Ectodermal cell (in vitro differentiated cells): ENCODE data around the gene FGD2. TPM values are rescaled to one million over a fixed set of nuclear protein-coding genes. Genes with fewer than 3 reads are reported as not detected.

Source experiments
- H3K27ac ChIP-seq: 2 replicates; pipeline ENCODE4 v1.7.0; 2013; ENCODE audit warnings: mild to moderate bottlenecking, low read depth, low read length; ENCODE audit not compliant: insufficient read depth, poor library complexity, severe bottlenecking
- H3K27me3 ChIP-seq: 2 replicates; pipeline ENCODE4 v1.7.0; 2013; ENCODE audit warnings: mild to moderate bottlenecking, low read length; ENCODE audit not compliant: insufficient read depth, control insufficient read depth, poor library complexity, severe bottlenecking
- H3K36me3 ChIP-seq: one replicate; pipeline ENCODE4 v1.7.0; 2013; ENCODE audit warnings: low read length; ENCODE audit not compliant: control insufficient read depth, insufficient read depth
- H3K4me1 ChIP-seq: one replicate; pipeline ENCODE4 v1.7.0; 2013; ENCODE audit warnings: low read length; ENCODE audit not compliant: control insufficient read depth, insufficient read depth
- H3K4me3 ChIP-seq: 2 replicates; pipeline ENCODE4 v1.7.0; 2013; ENCODE audit warnings: low read depth, low read length, control low read depth; ENCODE audit not compliant: insufficient read depth
- H3K9me3 ChIP-seq: 2 replicates; pipeline ENCODE4 v1.7.0; 2013; ENCODE audit warnings: mild to moderate bottlenecking, low read length, moderate library complexity; ENCODE audit not compliant: control insufficient read depth
- WGBS, 2 experiments: methylation state at CpG; one replicate each; pipeline ENCODE4 v1.1.7; 2013; ENCODE audit warnings: missing lambda C conversion rate in 2 of 2; 5-methylcytosine and 5-hydroxymethylcytosine counted together
- polyA plus RNA-seq, 4 experiments: library from polyadenylated mRNA; stranded (reverse); fragments of 50-300 nt; gene quantifications; one replicate each; pipeline ENCODE4 v1.2.3, GENCODE V29; 2013

The FGD2 gene, protein sequence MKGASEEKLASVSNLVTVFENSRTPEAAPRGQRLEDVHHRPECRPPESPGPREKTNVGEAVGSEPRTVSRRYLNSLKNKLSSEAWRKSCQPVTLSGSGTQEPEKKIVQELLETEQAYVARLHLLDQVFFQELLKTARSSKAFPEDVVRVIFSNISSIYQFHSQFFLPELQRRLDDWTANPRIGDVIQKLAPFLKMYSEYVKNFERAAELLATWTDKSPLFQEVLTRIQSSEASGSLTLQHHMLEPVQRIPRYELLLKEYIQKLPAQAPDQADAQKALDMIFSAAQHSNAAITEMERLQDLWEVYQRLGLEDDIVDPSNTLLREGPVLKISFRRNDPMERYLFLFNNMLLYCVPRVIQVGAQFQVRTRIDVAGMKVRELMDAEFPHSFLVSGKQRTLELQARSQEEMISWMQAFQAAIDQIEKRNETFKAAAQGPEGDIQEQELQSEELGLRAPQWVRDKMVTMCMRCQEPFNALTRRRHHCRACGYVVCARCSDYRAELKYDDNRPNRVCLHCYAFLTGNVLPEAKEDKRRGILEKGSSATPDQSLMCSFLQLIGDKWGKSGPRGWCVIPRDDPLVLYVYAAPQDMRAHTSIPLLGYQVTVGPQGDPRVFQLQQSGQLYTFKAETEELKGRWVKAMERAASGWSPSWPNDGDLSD
- polyA plus RNA-seq (2013, experiment 1 of 4) = 0.15 TPM
- not detected for polyA plus RNA-seq (2013, experiment 2 of 4)
- polyA plus RNA-seq (2013, experiment 3 of 4) = not detected
- polyA plus RNA-seq (2013, experiment 4 of 4) = not detected

DNA sequence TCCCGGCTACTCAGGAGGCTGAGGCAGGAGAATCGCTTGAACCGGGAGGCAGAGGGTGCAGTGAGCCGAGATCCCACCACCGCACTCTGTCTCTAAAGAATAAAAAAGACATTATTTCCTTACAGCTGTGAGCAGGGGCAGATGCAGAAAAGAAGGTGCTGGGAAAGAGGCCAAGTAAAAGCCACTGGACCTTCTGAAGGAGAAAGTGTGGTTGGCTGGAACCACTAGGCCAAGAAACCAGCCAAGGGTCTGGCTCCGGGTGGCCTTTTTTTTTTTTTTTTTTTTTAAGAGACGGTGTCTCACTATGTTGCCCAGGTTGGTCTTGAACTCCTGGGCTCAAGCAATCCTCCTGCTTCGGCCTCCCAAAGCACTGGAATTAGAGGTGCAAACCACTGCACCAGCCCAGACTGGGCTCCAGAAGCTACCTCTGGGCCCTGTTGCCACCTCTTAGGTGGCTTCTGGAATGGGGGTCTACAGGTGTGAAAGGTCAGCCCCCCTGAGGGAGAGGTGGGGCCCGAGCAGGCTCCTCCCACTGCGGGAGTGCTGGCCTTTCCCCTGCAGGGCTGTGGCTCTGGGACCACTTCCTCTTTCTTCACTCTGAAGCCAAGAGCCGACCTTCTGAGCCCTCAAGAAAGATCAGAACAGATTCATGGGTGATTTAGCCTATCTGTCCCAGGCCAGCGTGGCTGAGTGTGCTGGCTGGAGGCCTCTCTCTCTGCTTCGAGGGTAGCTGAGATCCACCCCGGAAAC is at the start of gene FGD2:
Gene FGD2 (plus strand): TSS at position 595 of the 750 bp plus-strand sequence. CDS start 163 bp downstream, outside the sequence.
- Histone ChIP-seq H3K27me3 (no peaks in the 10 kb centered on the region), H3K27ac (no peak within 1 kb of the TSS), H3K36me3 (no peaks in the 10 kb centered on the region), H3K9me3 (no peaks in the 10 kb centered on the region), H3K4me1 (no peaks in the 10 kb centered on the region), H3K4me3 (no peak within 1 kb of the TSS)
- WGBS, 2 experiments = 90 to 93% methylated on average over 14 of the region's 14 CpGs

DNA sequence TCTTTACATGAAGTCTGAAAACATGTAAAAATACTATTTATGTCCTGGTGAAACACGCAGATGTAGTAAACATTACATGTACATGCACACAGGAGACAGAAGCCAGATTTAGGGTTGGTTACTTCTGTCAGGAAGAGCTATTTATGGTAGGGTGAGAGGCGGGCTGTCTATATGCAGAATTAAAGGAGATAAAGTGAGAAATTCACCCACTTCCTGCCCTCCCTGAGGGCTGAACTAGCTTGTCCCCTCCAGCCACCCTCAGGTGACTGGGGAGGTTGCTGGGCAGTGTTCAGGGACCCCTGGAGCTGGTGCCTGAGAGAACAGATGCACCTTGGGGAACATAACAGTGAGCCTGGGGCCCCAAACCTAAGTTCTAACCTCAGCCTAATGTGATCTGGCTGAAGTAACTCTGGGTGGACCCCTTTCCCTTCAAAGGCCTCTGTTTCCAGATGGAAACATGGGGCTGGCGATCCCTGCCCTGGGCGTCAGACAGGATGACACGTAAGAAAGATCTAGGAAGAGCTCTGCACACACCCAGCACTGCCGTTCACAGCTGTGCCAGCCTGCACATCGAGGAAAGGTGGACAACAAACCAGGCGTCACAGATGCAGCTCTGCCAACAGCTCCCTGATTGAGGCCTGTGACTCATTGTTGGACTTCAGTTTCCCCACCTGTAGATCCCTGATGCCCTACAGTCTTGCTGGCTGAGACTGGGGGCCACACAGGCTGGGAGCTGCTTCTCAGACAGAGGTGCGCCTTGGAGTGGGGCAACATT is 49.6 kb upstream of the FGD2 start:
- 88 to 90% methylated on average over 9 of the region's 9 CpGs for WGBS, 2 experiments
- Histone ChIP-seq H3K27ac (no peak overlapping the region), H3K4me3 (no peak overlapping the region), H3K4me1 (no peaks in the 10 kb centered on the region), H3K36me3 (no peaks in the 10 kb centered on the region), H3K9me3 (no peaks in the 10 kb centered on the region), H3K27me3 (no peaks in the 10 kb centered on the region)

DNA sequence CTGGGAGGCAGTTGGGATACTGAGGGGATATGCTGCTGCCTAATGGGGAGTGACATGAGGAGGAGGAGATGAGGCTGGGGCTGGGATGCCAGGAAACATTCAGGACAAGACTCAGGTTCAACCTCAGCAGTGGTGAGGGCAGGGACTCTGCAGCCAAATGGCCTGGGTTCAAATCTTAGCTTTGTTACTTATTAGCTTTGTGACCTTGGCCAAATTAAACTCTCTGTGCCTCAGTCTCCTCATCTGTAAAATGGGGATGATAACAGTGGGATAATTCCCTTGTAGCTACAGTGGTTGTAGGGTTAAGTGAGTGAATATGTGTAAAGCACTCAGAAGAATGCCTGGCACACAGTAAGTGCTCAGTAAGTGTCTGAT is 49.0 kb upstream of the FGD2 start:
- no peaks in the 10 kb centered on the region for H3K27me3 ChIP-seq
- H3K4me3 ChIP-seq = no peak overlapping the region
- H3K36me3 ChIP-seq = no peaks in the 10 kb centered on the region
- H3K4me1 ChIP-seq = no peaks in the 10 kb centered on the region
- no peak overlapping the region for H3K27ac ChIP-seq
- H3K9me3 ChIP-seq = no peaks in the 10 kb centered on the region

DNA sequence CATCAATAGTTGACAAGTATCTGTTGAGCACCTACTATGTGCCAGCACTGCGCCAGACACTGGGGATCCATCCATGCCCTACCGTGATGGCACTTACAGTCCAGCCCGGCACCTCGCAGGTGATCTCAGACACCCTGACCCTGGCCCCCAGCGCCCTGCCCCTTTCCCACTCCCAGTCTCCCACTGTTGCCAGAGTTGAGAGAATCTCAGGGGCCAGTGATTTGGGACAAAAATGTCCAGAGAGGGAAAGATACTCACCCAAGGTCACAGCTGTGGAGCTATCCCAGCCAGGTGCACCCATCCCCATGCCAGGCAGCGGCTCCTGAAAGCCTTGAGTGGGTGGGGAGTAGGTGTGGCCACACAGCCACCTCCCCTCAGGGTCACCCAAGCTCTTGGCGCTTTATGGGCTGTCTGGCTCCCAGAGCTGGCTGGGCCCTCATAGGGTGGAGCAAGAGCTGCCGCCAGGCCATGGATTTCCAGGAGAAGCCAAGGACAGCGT is 47.6 kb upstream of the FGD2 start:
- H3K27ac ChIP-seq = no peak overlapping the region
- no peaks in the 10 kb centered on the region for H3K36me3 ChIP-seq
- H3K4me3 ChIP-seq = no peak overlapping the region
- H3K4me1 ChIP-seq = no peaks in the 10 kb centered on the region
- no peaks in the 10 kb centered on the region for H3K9me3 ChIP-seq
- no peaks in the 10 kb centered on the region for H3K27me3 ChIP-seq
- WGBS, 2 experiments = 94% methylated on average over 9 of the region's 9 CpGs

DNA sequence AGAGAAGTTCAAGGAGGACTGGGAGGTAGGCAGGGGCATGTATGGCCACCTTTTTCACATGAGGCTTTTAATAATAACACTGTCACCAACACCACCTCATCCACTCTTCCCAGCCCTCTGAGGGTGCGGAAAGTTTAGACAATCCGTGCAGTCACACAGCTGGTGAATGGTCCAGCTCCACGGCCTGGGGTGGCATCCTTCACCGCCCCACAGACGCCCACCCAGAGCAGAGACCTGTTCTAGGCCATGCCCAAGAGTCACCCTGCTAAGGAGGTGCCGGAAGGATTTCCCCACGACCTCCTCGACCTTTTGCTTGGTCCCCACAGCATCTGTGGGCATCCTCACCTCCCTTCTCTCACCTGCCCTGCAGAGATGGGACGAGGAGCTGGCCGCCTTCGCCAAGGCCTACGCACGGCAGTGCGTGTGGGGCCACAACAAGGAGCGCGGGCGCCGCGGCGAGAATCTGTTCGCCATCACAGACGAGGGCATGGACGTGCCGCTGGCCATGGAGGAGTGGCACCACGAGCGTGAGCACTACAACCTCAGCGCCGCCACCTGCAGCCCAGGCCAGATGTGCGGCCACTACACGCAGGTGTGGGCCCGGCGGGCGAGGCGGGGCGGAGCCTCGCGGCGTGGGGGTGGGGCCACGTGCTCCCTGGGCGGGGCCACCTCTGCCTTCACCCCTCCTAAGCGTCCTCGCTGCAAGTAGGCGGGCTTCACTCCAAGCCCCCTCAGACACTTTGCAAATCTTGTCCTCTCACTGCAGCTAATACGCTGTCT is 46.5 kb upstream of the FGD2 start:
- Histone ChIP-seq H3K4me3 (no peak overlapping the region), H3K9me3 (no peaks in the 10 kb centered on the region), H3K36me3 (no peaks in the 10 kb centered on the region), H3K27ac (no peak overlapping the region), H3K4me1 (peaks cover 8% of the 10 kb centered on the region), H3K27me3 (no peaks in the 10 kb centered on the region)
- WGBS, 2 experiments = 93% methylated on average over 44 of the region's 44 CpGs

DNA sequence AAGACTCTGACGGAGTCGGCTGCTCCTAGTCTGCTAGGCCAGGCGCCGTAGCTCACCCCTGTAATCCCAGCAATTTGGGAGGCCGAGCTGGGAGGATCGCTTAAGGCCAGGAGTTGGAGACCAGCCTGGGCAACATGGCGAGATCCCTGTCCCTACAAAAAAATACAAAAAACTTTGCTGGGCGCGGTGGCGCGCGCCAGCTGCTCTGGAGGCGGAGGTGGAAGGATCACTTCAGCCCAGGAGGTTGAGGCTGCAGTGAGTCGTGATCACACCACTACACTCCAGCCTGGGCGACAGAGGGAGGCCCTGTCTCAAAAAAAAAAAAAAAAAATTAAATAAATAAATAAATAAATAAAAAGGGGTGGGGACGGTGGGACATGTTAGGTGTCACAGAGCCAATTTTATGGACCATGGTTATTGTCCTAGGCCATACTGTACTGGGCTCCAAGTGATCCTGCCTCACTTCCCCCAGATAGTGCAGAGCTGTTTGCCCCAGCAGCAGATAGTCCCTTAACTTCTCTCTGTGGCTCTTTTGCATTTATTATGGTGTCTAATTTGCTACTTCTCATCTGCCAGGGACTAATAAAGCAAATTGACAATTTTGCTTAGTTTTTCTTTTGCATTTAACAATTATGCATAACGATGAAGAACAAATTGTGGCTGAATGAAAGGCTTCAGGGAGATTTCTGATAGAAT is 45.8 kb upstream of the FGD2 start:
- Histone ChIP-seq H3K4me1 (peaks cover 8% of the 10 kb centered on the region), H3K27me3 (no peaks in the 10 kb centered on the region), H3K4me3 (no peak overlapping the region), H3K9me3 (no peaks in the 10 kb centered on the region), H3K27ac (no peak overlapping the region), H3K36me3 (no peaks in the 10 kb centered on the region)
- WGBS, 2 experiments = 93 to 94% methylated on average over 16 of the region's 17 CpGs

DNA sequence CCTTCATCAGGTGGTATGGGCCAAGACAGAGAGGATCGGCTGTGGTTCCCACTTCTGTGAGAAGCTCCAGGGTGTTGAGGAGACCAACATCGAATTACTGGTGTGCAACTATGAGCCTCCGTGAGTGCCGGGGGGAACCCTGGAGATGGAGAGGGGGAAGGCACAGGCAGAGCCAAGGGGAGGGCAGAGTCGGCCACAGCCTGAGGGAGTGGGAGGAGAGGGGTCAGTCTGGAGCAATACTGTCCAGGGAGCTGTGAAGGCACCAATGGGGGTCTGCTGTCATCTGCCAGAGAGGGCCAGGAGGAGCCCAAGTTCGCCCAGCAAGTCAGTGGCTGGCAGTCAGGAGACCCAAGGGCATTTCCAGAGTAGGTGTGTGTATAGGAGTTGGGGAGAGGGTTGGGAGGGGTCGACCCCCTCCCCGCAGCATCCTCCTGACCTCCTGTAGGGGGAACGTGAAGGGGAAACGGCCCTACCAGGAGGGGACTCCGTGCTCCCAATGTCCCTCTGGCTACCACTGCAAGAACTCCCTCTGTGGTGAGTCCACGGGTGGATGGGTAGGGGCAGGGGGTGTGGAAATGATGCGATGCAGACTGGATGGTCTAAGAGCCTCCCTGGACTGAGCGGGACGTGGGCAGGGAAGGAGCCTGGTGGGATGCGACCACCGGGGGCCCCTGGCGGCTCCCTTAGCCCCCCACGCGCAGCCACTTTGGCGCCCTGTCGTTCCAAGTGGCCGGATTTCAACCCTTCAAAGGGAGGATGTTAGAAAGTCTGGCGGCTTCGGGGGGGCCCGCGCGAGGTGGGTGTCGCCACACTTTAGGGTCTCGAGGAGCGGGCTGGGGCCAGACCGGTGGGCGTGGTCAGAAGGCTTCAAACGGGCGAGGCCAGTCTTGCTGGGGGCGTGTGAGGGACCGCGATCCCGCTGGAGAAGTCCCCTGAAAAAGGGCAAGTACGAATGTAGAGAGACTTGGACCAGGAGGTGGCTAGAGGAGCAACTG is 43.7 kb upstream of the FGD2 start:
- no peaks in the 10 kb centered on the region for H3K36me3 ChIP-seq
- H3K4me3 ChIP-seq = no peak overlapping the region
- H3K27me3 ChIP-seq = no peaks in the 10 kb centered on the region
- no peaks in the 10 kb centered on the region for H3K9me3 ChIP-seq
- no peak overlapping the region for H3K27ac ChIP-seq
- WGBS, 2 experiments = 90 to 93% methylated on average over 40 of the region's 40 CpGs
- H3K4me1 ChIP-seq = peaks cover 8% of the 10 kb centered on the region

DNA sequence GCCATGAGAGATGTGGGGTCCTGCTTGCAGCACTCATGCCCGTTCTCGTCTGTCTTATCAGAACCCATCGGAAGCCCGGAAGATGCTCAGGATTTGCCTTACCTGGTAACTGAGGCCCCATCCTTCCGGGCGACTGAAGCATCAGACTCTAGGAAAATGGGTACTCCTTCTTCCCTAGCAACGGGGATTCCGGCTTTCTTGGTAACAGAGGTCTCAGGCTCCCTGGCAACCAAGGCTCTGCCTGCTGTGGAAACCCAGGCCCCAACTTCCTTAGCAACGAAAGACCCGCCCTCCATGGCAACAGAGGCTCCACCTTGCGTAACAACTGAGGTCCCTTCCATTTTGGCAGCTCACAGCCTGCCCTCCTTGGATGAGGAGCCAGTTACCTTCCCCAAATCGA is 42.6 kb upstream of the FGD2 start:
- no peaks in the 10 kb centered on the region for H3K36me3 ChIP-seq
- H3K27me3 ChIP-seq = no peaks in the 10 kb centered on the region
- H3K9me3 ChIP-seq = no peaks in the 10 kb centered on the region
- no peak overlapping the region for H3K27ac ChIP-seq
- H3K4me1 ChIP-seq = peaks cover 8% of the 10 kb centered on the region
- WGBS, 2 experiments = 61 to 62% methylated on average over 12 of the region's 12 CpGs
- H3K4me3 ChIP-seq = no peak overlapping the region
